ENCODE measurements around the gene CTNNBIP1.
"Not testable (repeated sequence)": the region's sequence is repeated elsewhere in the genome, so short reads cannot be mapped to it uniquely, and the experiment has no call there.

The CTNNBIP1 gene

GRCh38 chr1:9910076-9910422 is at the start of gene CTNNBIP1:
TSS of gene CTNNBIP1 (minus strand) at chr1:9910269. CDS start at chr1:9872064, 38,205 bp downstream.
- DNase-seq (ENCODE audit: low read depth in 2 of 2), result no peak

- DNase-seq (ENCODE audit: low read depth in 2 of 2), result no peak
Observed at GRCh38 chr1:9957726-9958125, 47.7 kb upstream of the CTNNBIP1 start.

GRCh38 chr1:9946315-9946714 is 36.2 kb upstream of the CTNNBIP1 start:
- no peak for DNase-seq (ENCODE audit: low read depth in 2 of 2)

- peak; percentile 72 to 78 for DNase-seq (ENCODE audit: low read depth in 2 of 2)
Observed at GRCh38 chr1:9942939-9943788, 33.1 kb upstream of the CTNNBIP1 start, which contains the start of the genes LZIC and NMNAT1. TSS of gene LZIC (minus strand) at chr1:9943391. CDS start at chr1:9936619, 6,772 bp downstream. TSS of gene NMNAT1 (plus strand) at chr1:9943475. CDS start at chr1:9972074, 28,599 bp downstream.

- DNase-seq (ENCODE audit: low read depth in 2 of 2), result peak; percentile 5 to 25
Observed at GRCh38 chr1:9942399-9942938, 32.4 kb upstream of the CTNNBIP1 start.

GRCh38 chr1:9929431-9930385 is 19.6 kb upstream of the CTNNBIP1 start:
- no peak for DNase-seq (ENCODE audit: low read depth in 2 of 2)

- DNase-seq (ENCODE audit: low read depth in 2 of 2), result no peak
Observed at GRCh38 chr1:9927259-9927658, 17.2 kb upstream of the CTNNBIP1 start.

- DNase-seq (ENCODE audit: low read depth in 2 of 2), result no peak
Observed at GRCh38 chr1:9922342-9922741, 12.3 kb upstream of the CTNNBIP1 start.

- DNase-seq (ENCODE audit: low read depth in 2 of 2), result no peak
Observed at GRCh38 chr1:9920606-9921005, 10.5 kb upstream of the CTNNBIP1 start.

GRCh38 chr1:9917901-9918300 is 7.8 kb upstream of the CTNNBIP1 start:
- DNase-seq (ENCODE audit: low read depth in 2 of 2), result no peak

- DNase-seq (ENCODE audit: low read depth in 2 of 2), result not testable (repeated sequence)
Observed at GRCh38 chr1:9917495-9917894, 7.4 kb upstream of the CTNNBIP1 start.

- no peak for DNase-seq (ENCODE audit: low read depth in 2 of 2)
Observed at GRCh38 chr1:9916452-9916851, 6.4 kb upstream of the CTNNBIP1 start.

GRCh38 chr1:9914610-9914937 is 4.5 kb upstream of the CTNNBIP1 start:
- no peak for DNase-seq (ENCODE audit: low read depth in 2 of 2)

GRCh38 chr1:9912264-9912936 is 2.3 kb upstream of the CTNNBIP1 start:
- no peak for DNase-seq (ENCODE audit: low read depth in 2 of 2)

- DNase-seq (ENCODE audit: low read depth in 2 of 2), result peak; percentile 96 to 97
Observed at GRCh38 chr1:9910423-9911178, 532 bp upstream of the CTNNBIP1 start.

GRCh38 chr1:9909234-9910046 is 629 bp downstream of the CTNNBIP1 start:
- DNase-seq (ENCODE audit: low read depth in 2 of 2), result no peak

- DNase-seq (ENCODE audit: low read depth in 2 of 2), result no peak
Observed at GRCh38 chr1:9908871-9909233, 1.2 kb downstream of the CTNNBIP1 start.

- no peak for DNase-seq (ENCODE audit: low read depth in 2 of 2)
Observed at GRCh38 chr1:9907441-9907840, 2.6 kb downstream of the CTNNBIP1 start.

- no peak for DNase-seq (ENCODE audit: low read depth in 2 of 2)
Observed at GRCh38 chr1:9906466-9906865, 3.6 kb downstream of the CTNNBIP1 start.

GRCh38 chr1:9905010-9905409 is 5.1 kb downstream of the CTNNBIP1 start:
- DNase-seq (ENCODE audit: low read depth in 2 of 2), result no peak

All from fibroblast of skin of left biceps (primary cell).